Upper lobe of right lung (tissue), 1 donor: ENCODE data around the gene PIP5K1C. TPM values are rescaled to one million over a fixed set of nuclear protein-coding genes. Genes with fewer than 3 reads are reported as not detected.

Experiments
- ATAC-seq: fragments of 200-7000 bp; cut with Tn5 transposase; one replicate; pipeline ENCODE4 v1.9.1; 2020; ENCODE audit warnings: mild to moderate bottlenecking, moderate library complexity
- DNase-seq: peaks from one replicate; pipeline ENCODE4 v3.0.0-alpha.2; 2020
- H3K27ac ChIP-seq: fragments of 200-600 bp; one replicate; pipeline ENCODE4 v1.8.0; 2022
- H3K27me3 ChIP-seq: fragments of 200-600 bp; one replicate; pipeline ENCODE4 v1.8.0; 2022; ENCODE audit warnings: mild to moderate bottlenecking
- H3K36me3 ChIP-seq: fragments of 200-600 bp; one replicate; pipeline ENCODE4 v1.8.0; 2022
- H3K4me1 ChIP-seq: fragments of 200-600 bp; one replicate; pipeline ENCODE4 v1.8.0; 2022
- H3K4me3 ChIP-seq: fragments of 200-600 bp; one replicate; pipeline ENCODE4 v1.8.0; 2022; ENCODE audit warnings: mild to moderate bottlenecking
- H3K9me3 ChIP-seq: fragments of 200-600 bp; one replicate; pipeline ENCODE4 v1.8.0; 2022
- CTCF ChIP-seq: fragments of 200-600 bp; IDR thresholded peaks from one replicate; pipeline ENCODE4 v1.8.0; 2022; ENCODE audit warnings: antibody characterized with exemption
- intact Hi-C: fragments of 100-400 bp; cut with DNase I; formaldehyde crosslinking; loops from one replicate; pipeline ENCODE4 v1.11.0; 2022
- total RNA-seq: library from RNA; stranded (reverse); fragmentation: NEBNext Ultra II Directional; extraction: Animal tissue kit (Norgen Biotek cat#: 25700); gene quantifications from one replicate; pipeline ENCODE4 v1.2.1, GENCODE V29; 2021
- donor health status: DM: no; HTN: yes; CAD: no; lungs with severe emphysema.

Gene PIP5K1C
- total RNA-seq, 1 donor from 2014 or later, result 42.1 TPM

- peaks cover 14% of the 10 kb centered on the region for H3K4me1 ChIP-seq
- intact Hi-C loops, result loop anchor here (5.0 kb wide), 1 partner anchor 34 kb away; the partner anchor contains the start of gene GIPC3
- no peak overlapping the region for H3K27ac ChIP-seq
- H3K9me3 ChIP-seq, result no peaks in the 10 kb centered on the region
- no peak for ATAC-seq
- peaks cover 27% of the 10 kb centered on the region for H3K36me3 ChIP-seq
- H3K4me3 ChIP-seq, result no peak overlapping the region
- TF ChIP-seq CTCF, result no peak
- no peak for DNase-seq
- no peaks in the 10 kb centered on the region for H3K27me3 ChIP-seq
Observed at GRCh38 chr19:3620817-3621547, 79.3 kb downstream of the PIP5K1C start.

- H3K36me3 ChIP-seq, result peaks cover 27% of the 10 kb centered on the region
- H3K27me3 ChIP-seq, result no peaks in the 10 kb centered on the region
- no peak for TF ChIP-seq CTCF
- no peak overlapping the region for H3K27ac ChIP-seq
- DNase-seq (no peak), ATAC-seq (no peak)
- no peaks in the 10 kb centered on the region for H3K9me3 ChIP-seq
- H3K4me3 ChIP-seq, result no peak overlapping the region
- H3K4me1 ChIP-seq, result peaks cover 7% of the 10 kb centered on the region
- intact Hi-C loops, result loop anchor here (5.0 kb wide), 1 partner anchor 33 kb away; the partner anchor contains the start of gene GIPC3
Observed at GRCh38 chr19:3620145-3620816, 80.0 kb downstream of the PIP5K1C start.

GRCh38 chr19:3619631-3620012, 80.6 kb downstream of the PIP5K1C start:
- intact Hi-C loops, result loop anchor here (5.0 to 10.0 kb wide), 2 partner anchors 32 to 75 kb away; partner anchors contain the start of gene GIPC3
- ATAC-seq (no peak), DNase-seq (no peak)
- no peak for TF ChIP-seq CTCF
- Histone ChIP-seq H3K9me3 (no peaks in the 10 kb centered on the region), H3K27ac (no peak overlapping the region), H3K36me3 (peaks cover 27% of the 10 kb centered on the region), H3K4me1 (peaks cover under 1% of the 10 kb centered on the region), H3K4me3 (no peak overlapping the region), H3K27me3 (no peaks in the 10 kb centered on the region)

GRCh38 chr19:3618811-3619630, 81.2 kb downstream of the PIP5K1C start:
- no peaks in the 10 kb centered on the region for H3K4me1 ChIP-seq
- H3K27me3 ChIP-seq, result no peaks in the 10 kb centered on the region
- no peak for DNase-seq
- intact Hi-C loops, result loop anchor here (10.0 kb wide), 1 partner anchor 74 kb away; no protein-coding TSS in a partner anchor
- no peak for TF ChIP-seq CTCF
- no peak overlapping the region for H3K4me3 ChIP-seq
- peaks cover 27% of the 10 kb centered on the region for H3K36me3 ChIP-seq
- ATAC-seq, result no peak
- H3K9me3 ChIP-seq, result no peaks in the 10 kb centered on the region
- H3K27ac ChIP-seq, result no peak overlapping the region

- Histone ChIP-seq H3K36me3 (peaks cover 34% of the 10 kb centered on the region), H3K9me3 (no peaks in the 10 kb centered on the region), H3K27me3 (no peaks in the 10 kb centered on the region), H3K4me3 (no peak overlapping the region), H3K27ac (no peak overlapping the region), H3K4me1 (no peaks in the 10 kb centered on the region)
- intact Hi-C loops, result loop anchor here (10.0 kb wide), 1 partner anchor 73 kb away; no protein-coding TSS in a partner anchor
- ATAC-seq (peak; percentile 81), DNase-seq (peak; percentile 80)
- TF ChIP-seq CTCF, result peak; percentile 88
Observed at GRCh38 chr19:3618144-3618810, 82.0 kb downstream of the PIP5K1C start.
